ENCODE results near the gene PSMB4.

- TF ChIP-seq CTCF (IDR thresholded peaks at IDR 0.05) (no peak), EZH2 (IDR thresholded peaks at IDR 0.05; ENCODE audit: borderline replicate concordance, insufficient read depth, low read depth, low read length, poor library complexity, severe bottlenecking) (no peak)
Observed at GRCh38 chr1:151367658-151368392, 31.5 kb upstream of the PSMB4 start.

Data from B cell (primary cell).